ES-I3 (cell line): ENCODE measurements around the gene VPS4A.

Source experiments
- H3K36me3 ChIP-seq: 2 replicates; pipeline ENCODE4 v1.6.1; 2013; ENCODE audit warnings: mild to moderate bottlenecking, low read length, control low read depth, moderate library complexity; ENCODE audit not compliant: insufficient read depth
- H3K4me1 ChIP-seq: 2 replicates; pipeline ENCODE4 v1.6.1; 2013; ENCODE audit warnings: mild to moderate bottlenecking, control low read depth, low read length; ENCODE audit not compliant: insufficient read depth
- H3K9ac ChIP-seq: 2 replicates; pipeline ENCODE4 v1.6.1; 2013; ENCODE audit warnings: low read depth, mild to moderate bottlenecking, low read length, moderate library complexity
- H3K9me3 ChIP-seq: 2 replicates; pipeline ENCODE4 v1.6.1; 2013; ENCODE audit warnings: mild to moderate bottlenecking, low read length, moderate library complexity; ENCODE audit not compliant: control insufficient read depth, insufficient read depth

Gene VPS4A

DNA sequence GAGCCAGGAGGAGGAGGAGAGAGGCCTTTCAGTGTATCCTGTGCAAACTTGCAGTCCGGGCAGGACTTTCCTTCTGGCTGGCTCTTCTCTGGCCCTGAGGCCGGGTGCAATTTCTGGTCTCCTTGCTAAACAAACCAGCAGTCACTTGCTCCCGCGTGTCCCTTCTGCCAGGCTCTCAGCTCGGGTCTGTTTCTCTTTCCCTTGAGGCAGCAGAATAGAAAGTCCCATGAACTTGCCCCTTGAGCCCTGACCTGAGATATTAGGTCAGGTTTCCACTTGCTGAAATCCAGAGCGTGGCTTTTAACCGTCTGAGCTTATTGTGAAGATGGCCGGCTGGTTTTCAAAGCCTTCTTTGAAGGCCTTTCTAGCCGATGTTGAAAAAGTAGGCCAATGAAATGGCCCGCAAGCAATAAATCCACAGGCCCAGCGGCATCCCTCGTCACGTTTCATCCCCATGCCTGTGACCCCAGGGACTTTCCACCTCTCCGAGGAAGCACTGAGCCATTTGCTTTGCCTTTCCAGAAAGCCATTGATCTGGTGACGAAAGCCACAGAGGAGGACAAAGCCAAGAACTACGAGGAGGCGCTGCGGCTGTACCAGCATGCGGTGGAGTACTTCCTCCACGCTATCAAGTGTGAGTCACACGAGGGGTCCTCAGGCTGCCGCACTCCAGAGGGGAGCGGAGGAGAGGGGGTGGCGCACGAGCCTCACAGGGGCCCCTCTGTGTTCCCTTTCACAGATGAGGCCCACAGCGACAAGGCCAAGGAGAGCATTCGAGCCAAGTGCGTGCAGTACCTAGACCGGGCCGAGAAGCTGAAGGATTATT lies 4.5 kb downstream of the VPS4A start:
- Histone ChIP-seq H3K36me3 (peaks cover 6% of the 10 kb centered on the region; the same call in 1 of the 2 replicates), H3K9ac (no peak overlapping the region), H3K9me3 (no peaks in the 10 kb centered on the region), H3K4me1 (no peaks in the 10 kb centered on the region)

DNA sequence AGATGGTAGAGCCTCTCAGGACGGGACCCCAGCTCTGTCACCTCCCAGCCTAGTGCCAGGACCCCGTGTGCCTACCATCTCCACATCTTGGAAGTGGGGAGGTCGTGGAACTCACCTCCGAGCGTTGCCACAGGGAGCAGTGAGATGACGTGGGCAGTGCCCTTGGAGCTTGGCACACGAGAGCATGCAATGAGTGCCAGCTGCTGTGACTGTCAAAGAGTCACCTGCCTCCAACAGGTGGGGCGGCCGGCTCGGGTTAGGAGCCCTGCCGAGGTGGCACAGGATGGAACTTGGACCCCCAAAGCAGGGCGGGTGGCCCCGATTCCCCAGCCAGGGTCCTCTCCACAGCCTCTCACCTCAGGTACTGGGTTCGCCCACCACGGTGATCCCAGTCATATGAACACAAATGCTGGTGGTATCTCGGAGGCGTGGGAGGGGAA lies 5.5 kb downstream of the VPS4A start:
- peaks cover 13% of the 10 kb centered on the region for H3K36me3 ChIP-seq
- H3K4me1 ChIP-seq, result no peaks in the 10 kb centered on the region
- no peaks in the 10 kb centered on the region for H3K9me3 ChIP-seq
- no peak overlapping the region for H3K9ac ChIP-seq

GRCh38 chr16:69318177-69318910 lies 7.2 kb downstream of the VPS4A start:
- H3K9me3 ChIP-seq, result no peaks in the 10 kb centered on the region
- no peak overlapping the region for H3K9ac ChIP-seq
- H3K36me3 ChIP-seq, result peaks cover 26% of the 10 kb centered on the region
- H3K4me1 ChIP-seq, result no peaks in the 10 kb centered on the region

DNA sequence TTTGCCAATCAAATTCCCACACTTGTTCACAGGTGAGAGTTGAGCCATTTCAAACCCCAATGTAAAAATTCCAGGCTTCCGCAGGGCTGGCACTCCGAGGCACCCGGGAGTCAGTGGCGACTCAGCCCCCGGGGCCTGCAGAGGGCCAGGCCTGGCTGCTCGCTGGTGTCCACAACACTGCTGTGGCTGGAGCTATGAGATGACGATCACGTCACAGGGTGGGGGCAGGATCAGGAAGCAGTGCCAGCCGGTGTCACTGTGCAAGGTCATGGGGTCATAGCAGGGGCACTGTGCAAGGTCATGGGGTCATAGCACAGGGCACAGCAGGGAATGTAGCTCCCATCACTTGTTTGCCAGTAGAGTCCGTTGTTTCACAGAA lies 7.8 kb downstream of the VPS4A start:
- Histone ChIP-seq H3K9me3 (no peaks in the 10 kb centered on the region), H3K4me1 (no peaks in the 10 kb centered on the region), H3K36me3 (peaks cover 27% of the 10 kb centered on the region), H3K9ac (no peak overlapping the region)

DNA sequence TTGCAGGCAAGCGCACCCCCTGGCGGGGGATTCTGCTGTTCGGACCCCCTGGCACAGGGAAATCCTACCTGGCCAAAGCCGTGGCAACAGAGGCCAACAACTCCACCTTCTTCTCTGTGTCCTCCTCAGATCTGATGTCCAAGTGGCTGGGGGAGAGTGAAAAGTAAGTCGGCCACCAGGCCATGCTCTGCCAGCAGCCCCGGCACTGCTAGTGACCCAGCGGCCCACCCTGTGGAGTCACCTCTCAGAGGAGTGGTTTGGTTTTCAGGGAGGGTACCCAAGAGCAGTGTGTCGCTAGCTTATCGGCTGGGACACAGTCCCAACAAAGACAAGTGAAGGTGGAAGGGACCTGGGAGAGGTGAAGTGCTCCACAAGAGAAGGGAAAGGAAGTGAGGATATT lies 8.2 kb downstream of the VPS4A start:
- Histone ChIP-seq H3K36me3 (peaks cover 27% of the 10 kb centered on the region), H3K9ac (no peak overlapping the region), H3K9me3 (no peaks in the 10 kb centered on the region), H3K4me1 (no peaks in the 10 kb centered on the region)

DNA sequence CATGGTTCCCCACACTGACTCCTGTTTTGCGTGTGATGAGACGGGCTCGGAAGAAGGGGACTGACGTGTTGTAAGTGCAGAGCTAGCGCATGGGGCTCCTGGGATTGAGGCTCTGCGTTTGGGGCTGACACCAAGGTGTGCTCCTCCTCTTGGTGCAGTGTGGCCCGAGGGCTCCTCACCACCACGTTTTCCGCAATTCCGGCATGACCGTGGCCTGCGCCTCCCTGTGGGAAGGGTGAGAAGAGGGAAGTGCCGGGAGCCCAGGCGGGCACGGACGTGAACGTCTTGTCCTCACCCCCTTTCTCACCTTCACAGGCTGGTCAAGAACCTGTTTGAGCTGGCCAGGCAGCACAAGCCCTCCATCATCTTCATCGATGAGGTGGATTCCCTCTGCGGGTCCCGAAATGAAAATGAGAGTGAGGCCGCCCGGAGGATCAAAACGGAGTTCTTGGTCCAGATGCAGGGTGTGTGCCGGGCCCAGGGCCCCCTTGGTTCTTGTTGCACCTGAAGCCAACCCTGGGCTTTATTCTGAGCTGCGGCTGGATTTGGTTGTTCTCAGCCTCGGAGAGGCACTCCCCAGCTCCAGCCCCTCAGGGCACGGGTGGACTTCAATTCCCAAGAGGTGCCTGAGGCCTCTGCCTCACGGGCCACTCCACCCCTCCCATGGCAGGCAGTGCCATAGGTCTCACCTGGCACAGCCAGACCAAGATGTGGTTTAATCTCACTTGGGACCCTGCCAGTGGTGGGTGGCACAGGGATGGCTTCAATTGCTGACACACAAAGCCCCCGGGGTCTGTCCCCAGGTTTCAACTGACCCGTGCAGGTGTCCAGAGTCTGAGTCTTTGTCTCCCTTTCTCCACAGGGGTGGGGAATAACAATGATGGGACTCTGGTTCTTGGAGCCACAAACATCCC lies 8.9 kb downstream of the VPS4A start:
- no peak overlapping the region for H3K9ac ChIP-seq
- H3K36me3 ChIP-seq, result peaks cover 27% of the 10 kb centered on the region
- H3K4me1 ChIP-seq, result no peaks in the 10 kb centered on the region
- H3K9me3 ChIP-seq, result no peaks in the 10 kb centered on the region

GRCh38 chr16:69320740-69321073 lies 9.6 kb downstream of the VPS4A start:
- Histone ChIP-seq H3K36me3 (peaks cover 27% of the 10 kb centered on the region), H3K9me3 (no peaks in the 10 kb centered on the region), H3K9ac (no peak overlapping the region), H3K4me1 (no peaks in the 10 kb centered on the region)

GRCh38 chr16:69321080-69321479 lies 9.9 kb downstream of the VPS4A start:
- Histone ChIP-seq H3K4me1 (no peaks in the 10 kb centered on the region), H3K36me3 (peaks cover 29% of the 10 kb centered on the region), H3K9ac (no peak overlapping the region), H3K9me3 (no peaks in the 10 kb centered on the region)

DNA sequence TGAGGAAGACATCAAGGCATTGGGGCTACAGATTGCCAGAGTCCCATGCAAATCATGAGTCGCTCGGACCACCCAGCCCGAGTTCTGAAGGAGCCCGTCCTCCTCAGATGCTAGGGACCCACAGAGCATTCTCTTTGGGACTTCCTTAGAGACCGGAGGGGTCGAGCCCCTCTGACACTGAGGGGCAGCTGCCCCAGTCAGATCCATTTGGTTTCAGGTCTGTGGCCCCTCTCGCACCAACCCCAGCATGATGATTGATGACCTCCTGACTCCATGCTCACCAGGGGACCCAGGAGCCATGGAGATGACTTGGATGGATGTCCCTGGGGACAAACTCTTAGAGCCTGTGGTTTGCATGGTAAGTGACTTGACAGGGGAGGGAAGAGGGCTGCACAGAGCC lies 11.2 kb downstream of the VPS4A start:
- Histone ChIP-seq H3K4me1 (no peaks in the 10 kb centered on the region), H3K36me3 (peaks cover 37% of the 10 kb centered on the region), H3K9me3 (no peaks in the 10 kb centered on the region), H3K9ac (no peak overlapping the region)

- Histone ChIP-seq H3K9me3 (no peaks in the 10 kb centered on the region), H3K4me1 (0 out of 2 replicates have a peak, but pooled peaks cover 2% of the 10 kb centered on the region), H3K9ac (no peak overlapping the region), H3K36me3 (peaks cover 40% of the 10 kb centered on the region)
These were observed 12.3 kb downstream of the VPS4A start for GRCh38 chr16:69323415-69323814.

- no peaks in the 10 kb centered on the region for H3K9me3 ChIP-seq
- no peak overlapping the region for H3K9ac ChIP-seq
- peaks cover 42% of the 10 kb centered on the region for H3K36me3 ChIP-seq
- 0 out of 2 replicates have a peak, but pooled peaks cover 6% of the 10 kb centered on the region for H3K4me1 ChIP-seq
These were observed 12.9 kb downstream of the VPS4A start for GRCh38 chr16:69324013-69324531.

- Histone ChIP-seq H3K4me1 (0 out of 2 replicates have a peak, but pooled peaks cover 6% of the 10 kb centered on the region), H3K36me3 (peaks cover 42% of the 10 kb centered on the region), H3K9me3 (no peaks in the 10 kb centered on the region), H3K9ac (no peak overlapping the region)
These were observed 13.6 kb downstream of the VPS4A start for GRCh38 chr16:69324585-69325253.

DNA sequence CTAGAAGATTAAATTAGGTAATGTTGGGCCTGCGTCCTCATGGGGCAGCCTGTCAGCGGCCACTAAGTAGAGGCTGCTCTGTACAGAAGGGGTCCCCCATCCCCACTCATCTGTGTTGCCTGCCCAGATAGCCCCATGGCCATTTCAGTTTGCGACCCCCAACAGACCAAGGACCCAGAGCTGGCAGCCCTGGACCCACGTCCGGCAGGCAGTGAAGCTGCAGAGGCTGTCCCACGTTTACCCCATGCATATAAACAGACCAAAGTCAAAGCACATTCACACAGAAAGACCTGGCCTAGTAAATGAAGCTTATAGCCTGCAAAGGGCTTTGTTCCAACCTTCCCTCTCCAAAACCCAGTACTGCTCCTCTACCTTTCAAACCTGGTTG lies 14.6 kb downstream of the VPS4A start:
- Histone ChIP-seq H3K9ac (no peak overlapping the region), H3K4me1 (0 out of 2 replicates have a peak, but pooled peaks cover 6% of the 10 kb centered on the region), H3K9me3 (no peaks in the 10 kb centered on the region), H3K36me3 (peaks cover 35% of the 10 kb centered on the region)
